GM12875 (cell line): ENCODE data around the gene HDGFL2.

Experiments used
- H3K4me3 ChIP-seq: one replicate; pipeline ENCODE4 v1.5.1; 2011; ENCODE audit warnings: low read depth, low read length, control low read depth
- TF ChIP-seq, protein P1 (sequence below): IDR thresholded peaks from 2 replicates; pipeline ENCODE4 v1.5.1; 2011; ENCODE audit warnings: low read depth, mild to moderate bottlenecking, control low read depth, inconsistent platforms, low read length, moderate library complexity, borderline replicate concordance; ENCODE audit not compliant: insufficient read depth

HDGFL2 gene

DNA sequence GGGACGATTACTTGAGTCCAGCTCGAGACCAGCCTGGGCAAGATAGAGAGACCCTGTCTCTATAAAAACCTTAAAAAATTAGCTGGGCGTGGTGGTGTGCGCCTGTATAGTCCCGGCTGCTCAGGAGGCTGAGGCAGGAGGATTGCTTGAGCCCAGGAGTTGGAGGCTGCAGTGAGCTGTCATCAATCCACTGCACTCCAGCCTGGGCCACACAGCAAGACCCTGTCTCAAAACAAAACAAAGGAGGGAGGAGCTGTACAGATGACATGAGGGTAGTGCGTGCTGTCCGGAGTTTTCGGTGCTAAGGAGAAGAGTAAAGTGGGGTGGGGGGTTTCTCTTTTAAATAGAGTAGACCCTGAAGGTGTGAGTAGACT is 22.6 kb downstream of the HDGFL2 start:
- H3K4me3 ChIP-seq, result no peak overlapping the region
- TF ChIP-seq, protein P1, sequence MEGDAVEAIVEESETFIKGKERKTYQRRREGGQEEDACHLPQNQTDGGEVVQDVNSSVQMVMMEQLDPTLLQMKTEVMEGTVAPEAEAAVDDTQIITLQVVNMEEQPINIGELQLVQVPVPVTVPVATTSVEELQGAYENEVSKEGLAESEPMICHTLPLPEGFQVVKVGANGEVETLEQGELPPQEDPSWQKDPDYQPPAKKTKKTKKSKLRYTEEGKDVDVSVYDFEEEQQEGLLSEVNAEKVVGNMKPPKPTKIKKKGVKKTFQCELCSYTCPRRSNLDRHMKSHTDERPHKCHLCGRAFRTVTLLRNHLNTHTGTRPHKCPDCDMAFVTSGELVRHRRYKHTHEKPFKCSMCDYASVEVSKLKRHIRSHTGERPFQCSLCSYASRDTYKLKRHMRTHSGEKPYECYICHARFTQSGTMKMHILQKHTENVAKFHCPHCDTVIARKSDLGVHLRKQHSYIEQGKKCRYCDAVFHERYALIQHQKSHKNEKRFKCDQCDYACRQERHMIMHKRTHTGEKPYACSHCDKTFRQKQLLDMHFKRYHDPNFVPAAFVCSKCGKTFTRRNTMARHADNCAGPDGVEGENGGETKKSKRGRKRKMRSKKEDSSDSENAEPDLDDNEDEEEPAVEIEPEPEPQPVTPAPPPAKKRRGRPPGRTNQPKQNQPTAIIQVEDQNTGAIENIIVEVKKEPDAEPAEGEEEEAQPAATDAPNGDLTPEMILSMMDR, result no peak

DNA sequence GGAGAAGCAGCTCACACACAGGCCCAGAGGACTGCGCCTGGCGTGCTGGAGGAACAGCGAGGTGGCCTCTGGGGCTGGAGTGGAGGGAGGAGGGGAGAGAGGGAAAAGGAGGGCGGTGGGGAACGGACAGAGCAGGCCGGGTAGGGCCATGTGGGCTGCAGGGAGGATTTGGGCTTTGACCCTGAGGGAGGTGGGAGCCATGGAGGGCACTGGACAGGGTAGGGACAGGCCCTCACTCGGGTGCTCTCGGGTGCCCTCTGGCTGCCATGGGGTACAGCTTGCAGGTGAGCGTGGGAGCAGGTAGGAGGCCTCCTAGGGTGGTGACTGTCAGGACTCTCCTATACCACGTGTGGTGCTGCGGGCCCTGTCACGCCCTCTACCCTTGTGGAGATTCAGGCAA is 23.4 kb downstream of the HDGFL2 start:
- TF ChIP-seq, protein P1, result peak; percentile 52; the same call in 1 of the 2 replicates
- H3K4me3 ChIP-seq, result no peak overlapping the region

DNA sequence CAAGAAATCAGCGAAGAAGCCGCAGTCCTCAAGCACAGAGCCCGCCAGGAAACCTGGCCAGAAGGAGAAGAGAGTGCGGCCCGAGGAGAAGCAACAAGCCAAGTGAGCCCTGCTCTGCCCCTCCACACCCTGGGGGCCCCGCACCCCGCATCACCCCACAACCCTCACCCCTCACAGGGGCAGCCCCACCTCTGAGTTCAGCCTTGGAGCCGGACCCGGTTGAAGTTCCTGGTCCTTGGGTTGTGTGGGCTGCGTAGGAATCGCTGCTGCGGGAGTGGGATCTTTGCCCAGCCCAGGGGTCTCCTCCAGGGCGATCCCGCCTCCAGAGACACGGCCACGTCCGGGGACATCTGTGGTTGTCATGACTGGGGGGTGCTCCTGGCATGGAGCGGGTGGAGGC is 24.2 kb downstream of the HDGFL2 start:
- TF ChIP-seq, protein P1, result no peak

DNA sequence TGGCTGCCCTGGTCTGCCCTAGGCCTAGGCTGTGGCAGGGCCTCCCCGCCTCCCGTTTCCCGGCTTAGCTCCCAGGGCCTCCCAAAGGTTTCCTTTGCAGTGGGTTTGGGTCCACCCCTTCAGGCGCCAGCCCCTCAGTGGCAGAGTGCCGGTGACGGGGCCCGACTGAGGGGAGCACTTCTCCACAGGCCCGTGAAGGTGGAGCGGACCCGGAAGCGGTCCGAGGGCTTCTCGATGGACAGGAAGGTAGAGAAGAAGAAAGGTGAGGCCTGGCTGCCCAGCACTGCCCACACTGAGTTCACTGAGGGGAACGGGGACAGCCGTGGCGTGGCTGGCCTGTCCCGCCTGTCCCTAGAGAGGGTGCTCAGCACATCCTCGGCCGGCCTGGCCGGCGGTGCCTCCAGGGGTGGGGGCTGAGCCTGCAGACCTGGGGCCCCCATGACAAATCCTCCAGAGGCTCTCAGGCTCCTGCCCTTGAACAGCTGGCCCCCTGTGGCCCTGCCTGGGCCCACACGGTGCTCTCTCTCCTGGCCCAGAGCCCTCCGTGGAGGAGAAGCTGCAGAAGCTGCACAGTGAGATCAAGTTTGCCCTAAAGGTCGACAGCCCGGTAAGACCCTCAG is 25.8 kb downstream of the HDGFL2 start:
- H3K4me3 ChIP-seq, result no peak overlapping the region
- TF ChIP-seq, protein P1, result no peak

More for the DNA sequence above, 24.2 kb downstream of the HDGFL2 start:
- H3K4me3 ChIP-seq, result no peak overlapping the region

DNA sequence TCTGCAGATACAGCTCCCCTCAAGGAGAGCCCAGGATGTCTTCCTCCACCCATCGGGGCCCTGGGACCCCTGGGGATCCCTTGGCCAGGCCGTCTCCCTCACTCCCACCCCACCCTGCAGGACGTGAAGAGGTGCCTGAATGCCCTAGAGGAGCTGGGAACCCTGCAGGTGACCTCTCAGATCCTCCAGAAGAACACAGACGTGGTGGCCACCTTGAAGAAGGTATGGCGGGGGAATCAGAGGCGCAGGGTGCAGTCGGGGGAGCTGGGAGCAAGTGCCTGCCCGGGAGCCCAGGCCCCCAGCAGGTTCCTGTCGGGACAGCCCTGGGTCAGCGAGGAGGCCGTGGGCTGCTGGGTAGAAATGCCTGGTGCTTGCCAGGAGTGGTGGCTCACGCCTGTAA is 26.6 kb downstream of the HDGFL2 start:
- TF ChIP-seq, protein P1, result no peak
- H3K4me3 ChIP-seq, result no peak overlapping the region

DNA sequence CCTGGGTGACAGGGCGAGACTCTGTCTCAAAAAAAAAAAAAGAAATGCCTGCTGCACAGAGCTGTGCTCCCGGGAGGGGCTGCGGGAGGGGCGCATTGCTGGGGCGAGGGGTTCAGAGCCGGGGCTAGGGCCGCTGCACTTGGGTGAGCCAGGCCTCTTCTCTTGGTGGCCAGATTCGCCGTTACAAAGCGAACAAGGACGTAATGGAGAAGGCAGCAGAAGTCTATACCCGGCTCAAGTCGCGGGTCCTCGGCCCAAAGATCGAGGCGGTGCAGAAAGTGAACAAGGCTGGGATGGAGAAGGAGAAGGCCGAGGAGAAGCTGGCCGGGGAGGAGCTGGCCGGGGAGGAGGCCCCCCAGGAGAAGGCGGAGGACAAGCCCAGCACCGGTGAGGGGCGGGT is 27.2 kb downstream of the HDGFL2 start:
- no peak overlapping the region for H3K4me3 ChIP-seq
- TF ChIP-seq, protein P1, result no peak

DNA sequence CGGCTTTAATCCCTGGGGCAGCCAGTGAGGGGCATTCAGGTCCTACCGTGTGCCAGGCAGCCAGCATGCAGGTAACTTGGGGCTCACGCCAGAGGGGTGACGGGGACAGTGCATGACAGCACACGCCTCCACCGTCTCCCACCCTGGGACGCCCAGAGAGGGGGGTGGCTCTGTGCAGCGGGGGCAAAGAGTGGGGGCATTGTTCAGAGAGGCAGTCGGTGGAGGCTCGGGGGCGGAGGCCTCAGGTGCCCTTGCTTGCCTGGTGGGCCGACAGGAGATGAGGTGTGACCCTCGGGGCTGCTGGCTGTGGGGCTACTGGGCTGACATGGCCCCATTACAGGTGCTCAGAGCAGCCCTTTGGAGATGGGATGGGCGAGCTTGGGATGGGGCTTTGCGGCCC is 27.8 kb downstream of the HDGFL2 start:
- H3K4me3 ChIP-seq, result no peak overlapping the region
- TF ChIP-seq, protein P1, result no peak
